GM18520 (cell line): ENCODE results near the gene PRSS57.

Source experiments
- ATAC-seq: cut with Tn5 transposase; IDR thresholded peaks from one replicate; pipeline ENCODE4 v1.9.1; 2021; ENCODE audit not compliant: unreplicated experiment

The PRSS57 gene

GRCh38 chr19:639253-640160 lies 55.7 kb downstream of the PRSS57 start, which contains the start of gene FGF22:
FGF22 (plus strand) TSS chr19:639879; CDS start chr19:639926, 47 bp downstream.
- ATAC-seq, result no peak

DNA sequence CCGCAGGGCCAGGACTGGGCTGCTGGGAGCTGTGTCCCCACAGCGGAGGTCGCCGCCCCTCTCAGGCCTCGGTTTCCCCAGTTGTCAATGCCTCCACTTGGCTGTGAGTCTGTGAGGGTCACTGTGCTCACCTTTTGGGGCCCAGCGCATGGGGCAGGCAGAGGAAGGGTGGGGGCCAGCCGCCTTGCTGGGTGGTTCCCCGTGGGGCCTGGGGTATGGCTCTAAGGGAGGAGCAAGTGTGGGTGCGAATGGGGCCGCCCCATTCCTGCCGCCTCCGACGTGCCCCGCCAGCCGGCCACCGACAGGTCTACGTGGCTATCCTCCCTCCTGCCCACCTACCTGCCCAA lies 56.4 kb downstream of the PRSS57 start:
- no peak for ATAC-seq
